ENCODE results near the gene SMCO2. TPM values are rescaled to one million over a fixed set of nuclear protein-coding genes. Genes with fewer than 3 reads are reported as not detected.

SMCO2 gene
- total RNA-seq, 1 donor from 2014 or later, result 1.3 TPM

DNA sequence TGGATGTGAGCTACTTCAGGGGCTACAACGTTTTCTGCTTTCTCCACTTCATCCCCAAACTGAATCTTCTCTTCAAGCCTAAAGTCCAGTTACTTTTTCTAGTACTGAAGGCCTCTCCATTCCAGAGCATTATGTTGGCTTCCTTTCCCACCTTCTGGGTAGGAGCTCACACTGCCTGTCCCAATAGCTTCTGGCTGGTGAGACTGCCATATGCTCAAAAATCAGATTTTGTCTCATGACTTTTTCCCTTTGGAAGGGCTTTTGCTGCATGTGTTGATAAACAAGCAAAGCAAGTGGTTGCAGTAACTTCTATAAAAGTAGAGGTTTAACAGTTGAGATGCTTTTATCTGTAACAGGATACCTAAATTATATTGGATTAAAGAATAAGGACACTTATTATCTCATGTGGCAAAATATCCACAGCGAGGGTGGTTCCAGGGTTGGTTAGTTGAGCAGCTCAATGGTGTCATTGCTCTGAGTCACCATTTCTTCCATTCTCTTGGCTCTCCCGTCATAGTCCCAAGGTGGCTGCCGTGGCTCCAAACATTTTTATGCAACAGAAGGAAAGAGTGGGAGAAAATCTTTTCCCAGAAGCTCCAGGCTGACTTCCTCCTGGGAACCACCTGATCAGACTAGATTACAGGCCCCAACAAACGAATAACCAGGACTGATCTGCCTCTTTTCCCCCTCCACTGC is 62.3 kb downstream of the SMCO2 start:
- intact Hi-C loops (cut with micrococcal nuclease), result loop anchor here (10.0 kb wide), 1 partner anchor 174 kb away; the partner anchor contains the start of gene BMAL2
- Mint-ChIP-seq H3K4me1 (ENCODE audit: low read depth) (peaks cover 5% of the 10 kb centered on the region), H3K4me3 (ENCODE audit: low read depth) (no peak overlapping the region), H3K27me3 (ENCODE audit: low read depth) (peaks cover 56% of the 10 kb centered on the region), H3K27ac (no peak overlapping the region), H3K9me3 (peaks cover 18% of the 10 kb centered on the region), H3K36me3 (ENCODE audit: low read depth) (peaks cover 8% of the 10 kb centered on the region)
- DNase-seq (ENCODE audit: low spot score), result no peak

- intact Hi-C loops (cut with micrococcal nuclease), result no loop called here
- Mint-ChIP-seq H3K4me3 (ENCODE audit: low read depth) (no peak overlapping the region), H3K4me1 (ENCODE audit: low read depth) (no peaks in the 10 kb centered on the region), H3K36me3 (ENCODE audit: low read depth) (peaks cover 6% of the 10 kb centered on the region), H3K27ac (no peak overlapping the region), H3K27me3 (ENCODE audit: low read depth) (peaks cover 60% of the 10 kb centered on the region), H3K9me3 (peaks cover 10% of the 10 kb centered on the region)
- DNase-seq (ENCODE audit: low spot score), result no peak
Measured at GRCh38 chr12:27511031-27511722, 64.6 kb downstream of the SMCO2 start.

- Mint-ChIP-seq H3K4me3 (ENCODE audit: low read depth) (no peak overlapping the region), H3K36me3 (ENCODE audit: low read depth) (peaks cover 1% of the 10 kb centered on the region), H3K27me3 (ENCODE audit: low read depth) (peaks cover 62% of the 10 kb centered on the region), H3K9me3 (peaks cover 5% of the 10 kb centered on the region), H3K27ac (no peak overlapping the region), H3K4me1 (ENCODE audit: low read depth) (no peaks in the 10 kb centered on the region)
- intact Hi-C loops (cut with micrococcal nuclease), result no loop called here
- DNase-seq (ENCODE audit: low spot score), result no peak
Measured at GRCh38 chr12:27511723-27512045, 65.1 kb downstream of the SMCO2 start.

DNA sequence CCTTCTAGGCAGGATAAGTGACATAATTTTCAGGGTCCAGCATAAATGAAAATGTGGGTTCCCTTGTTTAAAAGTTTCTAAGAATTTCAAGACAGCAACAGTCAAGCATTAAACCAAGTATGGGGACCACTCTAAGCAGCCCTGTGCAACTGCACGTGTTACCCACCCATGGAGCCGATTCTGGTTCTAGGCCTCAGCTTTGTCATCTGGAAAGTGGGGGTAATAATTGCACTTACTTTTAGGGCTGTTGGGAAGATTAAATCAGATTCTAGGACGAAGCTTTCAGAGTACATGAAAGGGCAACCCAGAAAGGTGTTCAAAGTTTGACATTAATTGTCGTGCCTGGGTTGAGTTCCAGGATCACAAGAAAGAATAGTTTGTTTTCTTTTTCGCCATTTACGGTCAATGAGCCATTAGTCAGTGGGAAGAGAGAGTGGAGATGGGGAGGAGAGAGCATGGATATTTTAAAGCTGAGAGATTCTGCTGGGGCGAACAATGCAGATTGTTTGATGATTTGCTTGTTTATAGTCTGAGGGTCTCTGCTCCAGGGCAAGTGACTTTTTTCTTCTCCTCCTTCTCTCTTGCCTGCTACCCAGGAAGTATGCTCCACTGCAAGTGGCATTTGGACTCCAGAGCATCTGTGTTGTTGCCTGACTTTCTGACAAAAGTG is 66.8 kb downstream of the SMCO2 start:
- Mint-ChIP-seq H3K4me3 (ENCODE audit: low read depth) (no peak overlapping the region), H3K36me3 (ENCODE audit: low read depth) (no peaks in the 10 kb centered on the region), H3K4me1 (ENCODE audit: low read depth) (no peaks in the 10 kb centered on the region), H3K9me3 (no peaks in the 10 kb centered on the region), H3K27me3 (ENCODE audit: low read depth) (peaks cover 62% of the 10 kb centered on the region), H3K27ac (no peak overlapping the region)
- intact Hi-C loops (cut with micrococcal nuclease), result no loop called here
- no peak for DNase-seq (ENCODE audit: low spot score)

GRCh38 chr12:27515671-27516070 is 69.1 kb downstream of the SMCO2 start:
- Mint-ChIP-seq H3K4me1 (ENCODE audit: low read depth) (no peaks in the 10 kb centered on the region), H3K27me3 (ENCODE audit: low read depth) (peaks cover 66% of the 10 kb centered on the region), H3K27ac (no peak overlapping the region), H3K36me3 (ENCODE audit: low read depth) (no peaks in the 10 kb centered on the region), H3K9me3 (no peaks in the 10 kb centered on the region), H3K4me3 (ENCODE audit: low read depth) (no peak overlapping the region)
- DNase-seq (ENCODE audit: low spot score), result no peak
- intact Hi-C loops (cut with micrococcal nuclease), result no loop called here

- intact Hi-C loops (cut with micrococcal nuclease), result no loop called here
- H3K27me3 Mint-ChIP-seq (ENCODE audit: low read depth), result peaks cover 63% of the 10 kb centered on the region
Measured at GRCh38 chr12:27516625-27517024, 70.1 kb downstream of the SMCO2 start.

GRCh38 chr12:27517546-27517945 is 71.0 kb downstream of the SMCO2 start:
- Mint-ChIP-seq H3K9me3 (no peaks in the 10 kb centered on the region), H3K36me3 (ENCODE audit: low read depth) (no peaks in the 10 kb centered on the region), H3K4me1 (ENCODE audit: low read depth) (peaks cover 4% of the 10 kb centered on the region), H3K27ac (no peak overlapping the region), H3K27me3 (ENCODE audit: low read depth) (peaks cover 68% of the 10 kb centered on the region), H3K4me3 (ENCODE audit: low read depth) (no peak overlapping the region)
- intact Hi-C loops (cut with micrococcal nuclease), result no loop called here
- no peak for DNase-seq (ENCODE audit: low spot score)

More at GRCh38 chr12:27516625-27517024, 70.1 kb downstream of the SMCO2 start:
- Mint-ChIP-seq H3K4me1 (ENCODE audit: low read depth) (no peaks in the 10 kb centered on the region), H3K36me3 (ENCODE audit: low read depth) (no peaks in the 10 kb centered on the region), H3K27ac (no peak overlapping the region), H3K4me3 (ENCODE audit: low read depth) (no peak overlapping the region), H3K9me3 (no peaks in the 10 kb centered on the region)
- DNase-seq (ENCODE audit: low spot score), result no peak

DNA sequence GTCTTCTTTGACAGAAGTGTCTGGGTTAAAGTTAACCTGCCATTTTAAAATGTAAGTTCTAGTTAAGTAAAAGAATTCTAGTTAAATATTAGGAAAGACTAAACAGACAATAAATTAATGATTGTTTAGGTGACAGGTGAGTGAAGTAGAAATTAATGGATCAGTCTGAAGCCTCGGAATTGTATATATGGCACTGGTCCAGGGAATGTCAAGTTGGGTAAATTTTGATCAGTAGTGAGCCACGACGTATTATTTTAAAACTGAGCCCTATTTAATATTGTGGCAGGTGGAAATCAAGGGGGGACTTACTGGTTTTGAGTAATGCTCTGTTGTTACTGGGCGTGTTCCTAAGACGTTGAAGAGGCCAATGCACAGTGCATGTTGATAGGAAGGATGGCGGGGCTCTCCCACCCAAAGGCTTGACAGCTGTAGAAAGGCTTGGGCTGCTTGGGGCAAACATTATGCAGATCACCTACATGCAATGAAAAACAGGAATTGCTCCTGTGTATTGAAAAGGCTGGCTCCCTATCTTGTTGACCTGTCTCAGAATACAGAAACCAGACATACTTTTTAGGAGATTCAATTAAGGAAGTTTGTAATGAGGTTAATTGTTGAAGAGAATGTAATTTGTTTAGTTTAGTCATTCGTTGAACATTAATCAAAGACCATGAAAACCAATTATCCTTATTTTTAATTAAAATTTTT is 71.6 kb downstream of the SMCO2 start:
- no peaks in the 10 kb centered on the region for H3K36me3 Mint-ChIP-seq (ENCODE audit: low read depth)
- no peak overlapping the region for H3K27ac Mint-ChIP-seq
- DNase-seq (ENCODE audit: low spot score), result no peak
- H3K9me3 Mint-ChIP-seq, result no peaks in the 10 kb centered on the region
- H3K4me1 Mint-ChIP-seq (ENCODE audit: low read depth), result peaks cover 5% of the 10 kb centered on the region
- intact Hi-C loops (cut with micrococcal nuclease), result no loop called here
- H3K27me3 Mint-ChIP-seq (ENCODE audit: low read depth), result peaks cover 67% of the 10 kb centered on the region
- H3K4me3 Mint-ChIP-seq (ENCODE audit: low read depth), result no peak overlapping the region

GRCh38 chr12:27521066-27521465 is 74.5 kb downstream of the SMCO2 start:
- Mint-ChIP-seq H3K9me3 (no peaks in the 10 kb centered on the region), H3K27ac (no peak overlapping the region), H3K36me3 (ENCODE audit: low read depth) (peaks cover 10% of the 10 kb centered on the region), H3K4me3 (ENCODE audit: low read depth) (no peak overlapping the region), H3K27me3 (ENCODE audit: low read depth) (peaks cover 59% of the 10 kb centered on the region), H3K4me1 (ENCODE audit: low read depth) (peaks cover 17% of the 10 kb centered on the region)
- no peak for DNase-seq (ENCODE audit: low spot score)
- intact Hi-C loops (cut with micrococcal nuclease), result loop anchor here (5.0 kb wide), 1 partner anchor 84 kb away; no protein-coding TSS in a partner anchor

GRCh38 chr12:27521981-27522380 is 75.4 kb downstream of the SMCO2 start:
- H3K27ac Mint-ChIP-seq, result no peak overlapping the region

DNA sequence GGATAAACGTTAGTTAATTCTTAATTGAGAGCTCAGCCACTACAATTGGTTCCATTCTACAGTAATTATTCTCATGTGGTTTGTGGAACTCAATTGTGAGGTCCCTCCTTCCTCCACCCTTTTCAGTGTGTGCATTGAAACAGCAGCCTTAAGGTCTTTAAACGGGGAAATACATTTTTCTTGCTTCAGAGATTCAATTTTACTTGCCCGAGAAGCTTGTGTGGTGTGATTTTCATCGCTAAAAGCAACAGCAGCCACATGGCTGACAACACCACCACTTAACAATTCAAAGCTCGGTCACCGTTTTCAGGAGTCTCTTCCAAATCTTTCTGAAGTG is 76.7 kb downstream of the SMCO2 start:
- intact Hi-C loops (cut with micrococcal nuclease), result loop anchor here (1.0 to 5.0 kb wide), 2 partner anchors 59 to 86 kb away; no protein-coding TSS in a partner anchor
- peak overlapping the region; percentile 89 for H3K27ac Mint-ChIP-seq
- peaks cover 54% of the 10 kb centered on the region for H3K27me3 Mint-ChIP-seq (ENCODE audit: low read depth)
- H3K36me3 Mint-ChIP-seq (ENCODE audit: low read depth), result peaks cover 11% of the 10 kb centered on the region
- peaks cover 19% of the 10 kb centered on the region for H3K4me1 Mint-ChIP-seq (ENCODE audit: low read depth)
- H3K9me3 Mint-ChIP-seq, result no peaks in the 10 kb centered on the region
- H3K4me3 Mint-ChIP-seq (ENCODE audit: low read depth), result peak overlapping the region; percentile 83
- DNase-seq (ENCODE audit: low spot score), result no peak

More at GRCh38 chr12:27521981-27522380, 75.4 kb downstream of the SMCO2 start:
- Mint-ChIP-seq H3K9me3 (no peaks in the 10 kb centered on the region), H3K36me3 (ENCODE audit: low read depth) (peaks cover 11% of the 10 kb centered on the region), H3K27me3 (ENCODE audit: low read depth) (peaks cover 54% of the 10 kb centered on the region), H3K4me3 (ENCODE audit: low read depth) (peak overlapping the region; percentile 6), H3K4me1 (ENCODE audit: low read depth) (peaks cover 19% of the 10 kb centered on the region)
- no peak for DNase-seq (ENCODE audit: low spot score)
- intact Hi-C loops (cut with micrococcal nuclease), result loop anchor here (5.0 kb wide), 1 partner anchor 85 kb away; no protein-coding TSS in a partner anchor

DNA sequence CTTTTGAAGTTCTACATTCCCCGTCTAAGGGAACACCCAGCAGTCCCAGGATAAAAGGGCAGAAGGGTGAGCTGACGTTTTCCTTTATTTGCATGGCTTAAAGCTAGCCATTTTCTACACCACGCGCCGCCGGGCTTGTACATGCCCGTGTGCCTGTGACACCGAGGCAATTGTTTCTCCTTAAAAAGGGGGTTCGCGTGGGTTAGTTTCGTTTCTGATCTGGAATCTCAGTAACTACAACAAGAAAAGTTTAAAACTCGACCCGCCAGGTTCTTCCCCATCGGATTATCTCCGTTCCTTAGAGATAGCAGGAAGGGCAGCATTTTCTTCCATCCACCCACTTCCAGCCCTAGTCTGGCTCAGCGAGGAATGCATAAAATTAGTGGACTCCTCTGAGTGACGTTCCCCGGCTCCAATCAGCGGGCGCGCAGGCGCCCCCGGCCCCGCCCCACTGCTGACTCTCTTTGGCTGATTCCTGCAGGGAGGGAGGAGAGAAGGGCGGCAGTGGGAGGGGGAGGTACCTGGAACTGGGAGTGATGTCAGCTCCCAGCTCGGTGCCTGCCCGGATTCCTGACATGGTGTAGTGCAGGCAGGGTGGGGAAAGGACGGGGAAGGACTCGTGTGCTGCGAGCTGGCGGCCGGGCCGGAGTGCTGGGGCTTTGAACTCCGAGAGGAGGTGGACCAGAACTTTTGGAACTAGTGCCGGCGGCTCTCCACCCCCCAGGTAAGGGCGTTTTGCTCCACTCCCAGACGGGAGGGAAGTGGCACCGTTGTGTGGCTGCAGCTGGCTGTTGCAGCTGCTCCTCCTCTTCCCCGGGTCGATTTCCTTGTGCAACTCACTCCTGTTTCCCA is 77.3 kb downstream of the SMCO2 start, which contains the start of gene PPFIBP1:
Gene PPFIBP1, plus strand, starts transcription at position 565 of the 852 bp plus-strand sequence. CDS start 109,191 bp downstream, outside the sequence.
- Mint-ChIP-seq H3K9me3 (no peaks in the 10 kb centered on the region), H3K4me3 (ENCODE audit: low read depth) (peak within 1 kb of the TSS; percentile 83), H3K4me1 (ENCODE audit: low read depth) (peaks cover 20% of the 10 kb centered on the region), H3K36me3 (ENCODE audit: low read depth) (peaks cover 13% of the 10 kb centered on the region), H3K27ac (peak within 1 kb of the TSS; percentile 89), H3K27me3 (ENCODE audit: low read depth) (peaks cover 55% of the 10 kb centered on the region)
- peak; percentile 80 for DNase-seq (ENCODE audit: low spot score)
- intact Hi-C loops (cut with micrococcal nuclease), result loop anchor here (1.0 to 5.0 kb wide), 5 partner anchors 10 to 87 kb away; no protein-coding TSS in a partner anchor

All from activated T-helper 2 cell treated with anti-CD3 and anti-CD28 coated beads, Interferon-gamma antibody, Interleukin-2, Interleukin-4, amounts not matched to agents 10 μg/mL and 5 μg/mL and 100 μg/mL, durations not matched to agents 14 hours and 24 hours and 36 hours (primary cell).